GM21360 (cell line): Measurements from ENCODE around the gene ZNF331.

ENCODE experiments used
- ATAC-seq: cut with Tn5 transposase; IDR thresholded peaks from one replicate; pipeline ENCODE4 v1.9.1; 2021; ENCODE audit warnings: mild to moderate bottlenecking, moderate library complexity; ENCODE audit not compliant: unreplicated experiment

The ZNF331 gene

GRCh38 chr19:53571339-53571738 lies 33.4 kb downstream of the ZNF331 start:
- no peak for ATAC-seq

- no peak for ATAC-seq
These were observed 39.2 kb downstream of the ZNF331 start for GRCh38 chr19:53576941-53577653.

- no peak for ATAC-seq
These were observed 40.0 kb downstream of the ZNF331 start for GRCh38 chr19:53577968-53578367.

- ATAC-seq: no peak
These were observed 41.6 kb downstream of the ZNF331 start for GRCh38 chr19:53579518-53579917.

GRCh38 chr19:53580871-53581835 lies 43.2 kb downstream of the ZNF331 start:
- ATAC-seq: no peak

GRCh38 chr19:53581871-53582279 lies 43.9 kb downstream of the ZNF331 start:
- ATAC-seq: no peak

GRCh38 chr19:53583181-53583580 lies 45.2 kb downstream of the ZNF331 start:
- ATAC-seq: no peak

GRCh38 chr19:53586277-53586691 lies 48.3 kb downstream of the ZNF331 start:
- no peak for ATAC-seq

GRCh38 chr19:53594811-53595509 lies 57.0 kb downstream of the ZNF331 start:
- ATAC-seq: no peak

GRCh38 chr19:53595510-53595867 lies 57.5 kb downstream of the ZNF331 start:
- ATAC-seq: no peak

- no peak for ATAC-seq
These were observed 58.1 kb downstream of the ZNF331 start for GRCh38 chr19:53596056-53596455.

GRCh38 chr19:53597023-53597422 lies 59.1 kb downstream of the ZNF331 start:
- ATAC-seq: no peak

GRCh38 chr19:53598361-53598760 lies 60.4 kb downstream of the ZNF331 start:
- ATAC-seq: no peak

GRCh38 chr19:53600217-53600616 lies 62.3 kb downstream of the ZNF331 start:
- ATAC-seq: no peak

GRCh38 chr19:53606031-53606430 lies 68.1 kb downstream of the ZNF331 start:
- no peak for ATAC-seq

GRCh38 chr19:53608381-53608780 lies 70.4 kb downstream of the ZNF331 start:
- ATAC-seq: no peak

GRCh38 chr19:53612762-53613526 lies 75.0 kb downstream of the ZNF331 start:
- no peak for ATAC-seq

GRCh38 chr19:53621885-53622740 lies 84.2 kb downstream of the ZNF331 start:
- no peak for ATAC-seq

- ATAC-seq: no peak
These were observed 87.0 kb downstream of the ZNF331 start for GRCh38 chr19:53624771-53625545.
